ENCODE results near the gene ATAD3B.

The ATAD3B gene

DNA sequence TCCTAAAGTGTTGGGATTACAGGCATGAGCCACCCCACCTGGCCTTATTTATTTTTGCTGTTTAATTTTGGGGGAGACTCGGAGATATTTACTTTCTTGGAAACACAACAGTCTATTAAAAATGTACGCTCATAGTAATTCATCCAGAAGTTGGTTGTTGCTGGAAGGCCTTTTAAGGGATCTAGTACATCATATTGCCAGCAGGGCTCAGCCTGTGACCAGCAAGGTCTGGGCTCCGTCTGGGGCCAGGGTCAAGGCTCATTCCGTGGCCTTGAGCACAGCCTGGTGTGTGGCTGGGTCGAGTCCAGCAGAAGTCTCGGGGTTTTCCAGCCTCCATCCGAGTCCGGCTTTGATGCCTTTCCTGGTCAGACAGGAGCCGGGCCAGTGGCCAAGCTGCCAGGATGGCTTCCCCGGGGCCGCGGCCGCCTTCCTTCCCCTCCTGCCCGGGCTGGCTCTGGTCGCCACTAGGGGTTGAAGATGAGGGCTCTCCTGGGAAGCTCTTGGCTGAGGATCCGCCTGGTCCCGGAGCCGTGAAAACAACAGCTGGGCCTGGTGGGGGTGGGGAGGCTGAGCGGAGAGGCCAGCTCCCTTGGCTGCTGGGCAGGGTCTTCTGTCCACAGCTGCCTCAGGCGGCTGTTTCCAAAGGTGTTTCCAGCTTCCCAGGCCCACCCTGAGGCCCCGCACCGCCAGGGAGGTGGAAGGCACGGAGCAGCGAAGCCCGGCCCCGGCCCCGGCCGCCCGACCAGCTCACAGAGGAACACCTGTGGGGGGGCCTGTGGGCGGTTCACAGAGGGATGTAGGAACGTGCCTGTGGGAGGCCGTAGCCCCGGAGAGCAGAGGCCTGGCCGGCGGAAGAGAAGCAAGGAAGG is 41.2 kb upstream of the ATAD3B start:
- CTCF ChIA-PET = interaction anchor here (1.8 kb wide), 1 partner anchor 11 kb away, joined by 5 read pairs; no protein-coding TSS in a partner anchor
- Histone ChIP-seq H3K4me1 (ENCODE audit: control insufficient read depth, insufficient read depth, low read length) (no peaks in the 10 kb centered on the region), H3K4me3 (ENCODE audit: low read depth, low read length) (no peak overlapping the region)
- no peak for TF ChIP-seq ZNF791 (tag by site-specific recombination; IDR thresholded peaks at IDR 0.05)
- TF ChIP-seq ZFHX2 (tag by site-specific recombination; conservative IDR thresholded peaks at IDR 0.05) = peak; percentile 54
- peak; percentile 44; the same call in 1 of the 2 replicates for TF ChIP-seq ZNF341 (tag by site-specific recombination; IDR thresholded peaks at IDR 0.05; ENCODE audit: low read depth)
- no peak for TF ChIP-seq ZBTB1 (tag by site-specific recombination; IDR thresholded peaks at IDR 0.05)
- TF ChIP-seq, protein P1, sequence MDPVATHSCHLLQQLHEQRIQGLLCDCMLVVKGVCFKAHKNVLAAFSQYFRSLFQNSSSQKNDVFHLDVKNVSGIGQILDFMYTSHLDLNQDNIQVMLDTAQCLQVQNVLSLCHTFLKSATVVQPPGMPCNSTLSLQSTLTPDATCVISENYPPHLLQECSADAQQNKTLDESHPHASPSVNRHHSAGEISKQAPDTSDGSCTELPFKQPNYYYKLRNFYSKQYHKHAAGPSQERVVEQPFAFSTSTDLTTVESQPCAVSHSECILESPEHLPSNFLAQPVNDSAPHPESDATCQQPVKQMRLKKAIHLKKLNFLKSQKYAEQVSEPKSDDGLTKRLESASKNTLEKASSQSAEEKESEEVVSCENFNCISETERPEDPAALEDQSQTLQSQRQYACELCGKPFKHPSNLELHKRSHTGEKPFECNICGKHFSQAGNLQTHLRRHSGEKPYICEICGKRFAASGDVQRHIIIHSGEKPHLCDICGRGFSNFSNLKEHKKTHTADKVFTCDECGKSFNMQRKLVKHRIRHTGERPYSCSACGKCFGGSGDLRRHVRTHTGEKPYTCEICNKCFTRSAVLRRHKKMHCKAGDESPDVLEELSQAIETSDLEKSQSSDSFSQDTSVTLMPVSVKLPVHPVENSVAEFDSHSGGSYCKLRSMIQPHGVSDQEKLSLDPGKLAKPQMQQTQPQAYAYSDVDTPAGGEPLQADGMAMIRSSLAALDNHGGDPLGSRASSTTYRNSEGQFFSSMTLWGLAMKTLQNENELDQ (tag by site-specific recombination; IDR thresholded peaks at IDR 0.05; ENCODE audit: low read depth) = no peak
- no peak for TF ChIP-seq WT1 (tag by site-specific recombination; IDR thresholded peaks at IDR 0.05)
- no peak for TF ChIP-seq ZBTB7A (tag by site-specific recombination; IDR thresholded peaks at IDR 0.05; ENCODE audit: low read depth)
- peak; percentile 26; the same call in 1 of the 2 replicates for TF ChIP-seq ZNF600 (tag by site-specific recombination; IDR thresholded peaks at IDR 0.05)
- TF ChIP-seq, protein P2, sequence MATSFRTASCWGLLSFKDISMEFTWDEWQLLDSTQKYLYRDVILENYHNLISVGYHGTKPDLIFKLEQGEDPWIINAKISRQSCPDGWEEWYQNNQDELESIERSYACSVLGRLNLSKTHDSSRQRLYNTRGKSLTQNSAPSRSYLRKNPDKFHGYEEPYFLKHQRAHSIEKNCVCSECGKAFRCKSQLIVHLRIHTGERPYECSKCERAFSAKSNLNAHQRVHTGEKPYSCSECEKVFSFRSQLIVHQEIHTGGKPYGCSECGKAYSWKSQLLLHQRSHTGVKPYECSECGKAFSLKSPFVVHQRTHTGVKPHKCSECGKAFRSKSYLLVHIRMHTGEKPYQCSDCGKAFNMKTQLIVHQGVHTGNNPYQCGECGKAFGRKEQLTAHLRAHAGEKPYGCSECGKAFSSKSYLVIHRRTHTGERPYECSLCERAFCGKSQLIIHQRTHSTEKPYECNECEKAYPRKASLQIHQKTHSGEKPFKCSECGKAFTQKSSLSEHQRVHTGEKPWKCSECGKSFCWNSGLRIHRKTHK (tag by site-specific recombination; IDR thresholded peaks at IDR 0.05) = no peak
- no peak for TF ChIP-seq YY1 (tag by site-specific recombination; IDR thresholded peaks at IDR 0.05)
- TF ChIP-seq OSR2 (tag by site-specific recombination; IDR thresholded peaks at IDR 0.05) = no peak
- no peak for TF ChIP-seq ZNF660 (tag by site-specific recombination; IDR thresholded peaks at IDR 0.05)
- no peak for TF ChIP-seq ZFP37 (tag by site-specific recombination; IDR thresholded peaks at IDR 0.05)
- TF ChIP-seq ZIC2 (tag by site-specific recombination; IDR thresholded peaks at IDR 0.05) = peak; percentile 63
- TF ChIP-seq, protein P3, sequence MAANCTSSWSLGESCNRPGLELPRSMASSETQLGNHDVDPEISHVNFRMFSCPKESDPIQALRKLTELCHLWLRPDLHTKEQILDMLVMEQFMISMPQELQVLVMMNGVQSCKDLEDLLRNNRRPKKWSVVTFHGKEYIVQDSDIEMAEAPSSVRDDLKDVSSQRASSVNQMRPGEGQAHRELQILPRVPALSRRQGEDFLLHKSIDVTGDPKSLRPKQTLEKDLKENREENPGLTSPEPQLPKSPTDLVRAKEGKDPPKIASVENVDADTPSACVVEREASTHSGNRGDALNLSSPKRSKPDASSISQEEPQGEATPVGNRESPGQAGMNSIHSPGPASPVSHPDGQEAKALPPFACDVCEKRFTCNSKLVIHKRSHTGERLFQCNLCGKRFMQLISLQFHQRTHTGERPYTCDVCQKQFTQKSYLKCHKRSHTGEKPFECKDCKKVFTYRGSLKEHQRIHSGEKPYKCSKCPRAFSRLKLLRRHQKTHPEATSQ (tag by site-specific recombination; IDR thresholded peaks at IDR 0.05) = no peak
- TF ChIP-seq, protein P4, sequence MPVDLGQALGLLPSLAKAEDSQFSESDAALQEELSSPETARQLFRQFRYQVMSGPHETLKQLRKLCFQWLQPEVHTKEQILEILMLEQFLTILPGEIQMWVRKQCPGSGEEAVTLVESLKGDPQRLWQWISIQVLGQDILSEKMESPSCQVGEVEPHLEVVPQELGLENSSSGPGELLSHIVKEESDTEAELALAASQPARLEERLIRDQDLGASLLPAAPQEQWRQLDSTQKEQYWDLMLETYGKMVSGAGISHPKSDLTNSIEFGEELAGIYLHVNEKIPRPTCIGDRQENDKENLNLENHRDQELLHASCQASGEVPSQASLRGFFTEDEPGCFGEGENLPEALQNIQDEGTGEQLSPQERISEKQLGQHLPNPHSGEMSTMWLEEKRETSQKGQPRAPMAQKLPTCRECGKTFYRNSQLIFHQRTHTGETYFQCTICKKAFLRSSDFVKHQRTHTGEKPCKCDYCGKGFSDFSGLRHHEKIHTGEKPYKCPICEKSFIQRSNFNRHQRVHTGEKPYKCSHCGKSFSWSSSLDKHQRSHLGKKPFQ (tag by site-specific recombination; IDR thresholded peaks at IDR 0.05) = no peak
- no peak for TF ChIP-seq ZNF394 (tag by site-specific recombination; IDR thresholded peaks at IDR 0.05; ENCODE audit: borderline replicate concordance)
- TF ChIP-seq ZNF514 (tag by site-specific recombination; IDR thresholded peaks at IDR 0.05) = no peak
- TF ChIP-seq KLF10 (tag by site-specific recombination; IDR thresholded peaks at IDR 0.05) = no peak
- no peak for TF ChIP-seq ZNF623 (tag by site-specific recombination; IDR thresholded peaks at IDR 0.05)
- TF ChIP-seq ZNF621 (tag by site-specific recombination; IDR thresholded peaks at IDR 0.05) = no peak
- TF ChIP-seq, protein P5, sequence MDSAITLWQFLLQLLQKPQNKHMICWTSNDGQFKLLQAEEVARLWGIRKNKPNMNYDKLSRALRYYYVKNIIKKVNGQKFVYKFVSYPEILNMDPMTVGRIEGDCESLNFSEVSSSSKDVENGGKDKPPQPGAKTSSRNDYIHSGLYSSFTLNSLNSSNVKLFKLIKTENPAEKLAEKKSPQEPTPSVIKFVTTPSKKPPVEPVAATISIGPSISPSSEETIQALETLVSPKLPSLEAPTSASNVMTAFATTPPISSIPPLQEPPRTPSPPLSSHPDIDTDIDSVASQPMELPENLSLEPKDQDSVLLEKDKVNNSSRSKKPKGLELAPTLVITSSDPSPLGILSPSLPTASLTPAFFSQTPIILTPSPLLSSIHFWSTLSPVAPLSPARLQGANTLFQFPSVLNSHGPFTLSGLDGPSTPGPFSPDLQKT (IDR thresholded peaks at IDR 0.05; ENCODE audit: borderline replicate concordance, low read depth, low read length) = no peak
- TF ChIP-seq, protein P6, sequence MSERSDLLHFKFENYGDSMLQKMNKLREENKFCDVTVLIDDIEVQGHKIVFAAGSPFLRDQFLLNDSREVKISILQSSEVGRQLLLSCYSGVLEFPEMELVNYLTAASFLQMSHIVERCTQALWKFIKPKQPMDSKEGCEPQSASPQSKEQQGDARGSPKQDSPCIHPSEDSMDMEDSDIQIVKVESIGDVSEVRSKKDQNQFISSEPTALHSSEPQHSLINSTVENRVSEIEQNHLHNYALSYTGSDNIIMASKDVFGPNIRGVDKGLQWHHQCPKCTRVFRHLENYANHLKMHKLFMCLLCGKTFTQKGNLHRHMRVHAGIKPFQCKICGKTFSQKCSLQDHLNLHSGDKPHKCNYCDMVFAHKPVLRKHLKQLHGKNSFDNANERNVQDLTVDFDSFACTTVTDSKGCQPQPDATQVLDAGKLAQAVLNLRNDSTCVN (tag by site-specific recombination; optimal IDR thresholded peaks at IDR 0.05) = no peak
- no peak for TF ChIP-seq ZNF747 (tag by site-specific recombination; IDR thresholded peaks at IDR 0.05)
- TF ChIP-seq ZBTB48 (tag by site-specific recombination; IDR thresholded peaks at IDR 0.05) = no peak
- no peak for TF ChIP-seq MEIS1 (CRISPR knock-in tag; IDR thresholded peaks at IDR 0.05; ENCODE audit: borderline replicate concordance)
- TF ChIP-seq EGR2 (tag by site-specific recombination; IDR thresholded peaks at IDR 0.05; ENCODE audit: low read depth) = peak; percentile 40; the same call in 1 of the 2 replicates
- TF ChIP-seq, protein P7, sequence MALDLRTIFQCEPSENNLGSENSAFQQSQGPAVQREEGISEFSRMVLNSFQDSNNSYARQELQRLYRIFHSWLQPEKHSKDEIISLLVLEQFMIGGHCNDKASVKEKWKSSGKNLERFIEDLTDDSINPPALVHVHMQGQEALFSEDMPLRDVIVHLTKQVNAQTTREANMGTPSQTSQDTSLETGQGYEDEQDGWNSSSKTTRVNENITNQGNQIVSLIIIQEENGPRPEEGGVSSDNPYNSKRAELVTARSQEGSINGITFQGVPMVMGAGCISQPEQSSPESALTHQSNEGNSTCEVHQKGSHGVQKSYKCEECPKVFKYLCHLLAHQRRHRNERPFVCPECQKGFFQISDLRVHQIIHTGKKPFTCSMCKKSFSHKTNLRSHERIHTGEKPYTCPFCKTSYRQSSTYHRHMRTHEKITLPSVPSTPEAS (tag by site-specific recombination; IDR thresholded peaks at IDR 0.05) = no peak

More for the DNA sequence above, 41.2 kb upstream of the ATAD3B start:
- POLR2A ChIA-PET = no interaction called here
- H3K9me3 ChIP-seq (ENCODE audit: control insufficient read depth, insufficient read depth, low read depth, low read length) = no peaks in the 10 kb centered on the region
- H3K27ac ChIP-seq (ENCODE audit: extremely low read depth, low read depth, low read length) = no peak overlapping the region
- H3K36me3 ChIP-seq (ENCODE audit: control insufficient read depth in 2 of 2, insufficient read depth in 1 of 2, low read length in 2 of 2) = no peaks in the 10 kb centered on the region

All from HEK293 (cell line).